GM12874 (cell line): Measurements from ENCODE around the gene CCR1.

Experiments
- CTCF ChIP-seq: IDR thresholded peaks from 2 replicates; pipeline ENCODE4 v1.5.1; 2011; ENCODE audit warnings: low read depth, mild to moderate bottlenecking, control low read depth, low read length, moderate library complexity; ENCODE audit not compliant: insufficient read depth

Gene CCR1

GRCh38 chr3:46200211-46200610, 7.9 kb downstream of the CCR1 start:
- no peak for TF ChIP-seq CTCF

GRCh38 chr3:46196261-46196957, 11.7 kb downstream of the CCR1 start:
- TF ChIP-seq CTCF: no peak

- no peak for TF ChIP-seq CTCF
Observed at GRCh38 chr3:46194868-46195553, 13.1 kb downstream of the CCR1 start.

GRCh38 chr3:46193436-46193835, 14.7 kb downstream of the CCR1 start:
- no peak for TF ChIP-seq CTCF

GRCh38 chr3:46192939-46193338, 15.2 kb downstream of the CCR1 start:
- TF ChIP-seq CTCF: no peak

GRCh38 chr3:46191730-46192129, 16.4 kb downstream of the CCR1 start:
- TF ChIP-seq CTCF: no peak

GRCh38 chr3:46188708-46189107, 19.4 kb downstream of the CCR1 start:
- TF ChIP-seq CTCF: no peak
